Measurements from ENCODE around the gene PICK1.
"Not testable (repeated sequence)": the region's sequence is repeated elsewhere in the genome, so short reads cannot be mapped to it uniquely, and the experiment has no call there.

- not testable (repeated sequence) for TF ChIP-seq CTCF, POLR2A (IDR thresholded peaks at IDR 0.05)
Measured at GRCh38 chr22:38117556-38117955, 60.4 kb downstream of the PICK1 start.
